H9 (cell line): Measurements from ENCODE around the gene MRC2. TPM values are rescaled to one million over a fixed set of nuclear protein-coding genes. Genes with fewer than 3 reads are reported as not detected.

Experiments
- DNase-seq: peaks from one replicate; pipeline ENCODE4 v3.0.0-alpha.2; 2017
- H2AFZ ChIP-seq: one replicate; pipeline ENCODE4 v1.6.1; 2013; ENCODE audit warnings: mild to moderate bottlenecking, low read length, control low read depth, moderate library complexity
- H2AK5ac ChIP-seq: 2 replicates; pipeline ENCODE4 v1.6.1; 2013; ENCODE audit warnings: low read length, control low read depth, mixed read lengths; ENCODE audit not compliant: insufficient read length
- H2BK120ac ChIP-seq: one replicate; pipeline ENCODE4 v1.6.1; 2013; ENCODE audit warnings: low read depth, mild to moderate bottlenecking, low read length, control low read depth, inconsistent platforms; ENCODE audit not compliant: poor library complexity, severe bottlenecking
- H2BK12ac ChIP-seq: 2 replicates; pipeline ENCODE4 v1.6.1; 2013; ENCODE audit warnings: low read length, control low read depth, mixed read lengths, low read depth; ENCODE audit not compliant: insufficient read length
- H2BK15ac ChIP-seq: 2 replicates; pipeline ENCODE4 v1.6.1; 2013; ENCODE audit warnings: low read depth, low read length, control low read depth
- H2BK20ac ChIP-seq: one replicate; pipeline ENCODE4 v1.6.1; 2013; ENCODE audit warnings: low read depth, mild to moderate bottlenecking, low read length, control low read depth, inconsistent platforms; ENCODE audit not compliant: poor library complexity, severe bottlenecking
- H2BK5ac ChIP-seq: 2 replicates; pipeline ENCODE4 v1.6.1; 2013; ENCODE audit warnings: low read length, control low read depth, mixed read lengths; ENCODE audit not compliant: insufficient read length
- H3K14ac ChIP-seq: 2 replicates; pipeline ENCODE4 v1.6.1; 2013; ENCODE audit warnings: low read length, control low read depth; ENCODE audit not compliant: insufficient read depth
- H3K18ac ChIP-seq: 2 replicates; pipeline ENCODE4 v1.6.1; 2013; ENCODE audit warnings: low read depth, mild to moderate bottlenecking, mixed read lengths, low read length, control low read depth; ENCODE audit not compliant: insufficient read length
- H3K23ac ChIP-seq: 2 replicates; pipeline ENCODE4 v1.6.1; 2013; ENCODE audit warnings: low read length, control low read depth, mixed read lengths, low read depth; ENCODE audit not compliant: insufficient read length
- H3K23me2 ChIP-seq: 2 replicates; pipeline ENCODE4 v1.6.1; 2013; ENCODE audit warnings: low read depth, mild to moderate bottlenecking, mixed read lengths, low read length, control low read depth; ENCODE audit not compliant: insufficient read length, poor library complexity, severe bottlenecking
- H3K27ac ChIP-seq: 2 replicates; pipeline ENCODE4 v1.5.1; 2013; ENCODE audit warnings: low read length, control low read depth, mixed read lengths, low read depth; ENCODE audit not compliant: insufficient read length
- H3K27me3 ChIP-seq: 2 replicates; pipeline ENCODE4 v1.6.1; 2013; ENCODE audit warnings: low read length, control low read depth, inconsistent platforms; ENCODE audit not compliant: insufficient read depth
- H3K4ac ChIP-seq: 2 replicates; pipeline ENCODE4 v1.6.1; 2013; ENCODE audit warnings: low read depth, mild to moderate bottlenecking, control low read depth, inconsistent platforms, low read length, moderate library complexity
- H3K4me1 ChIP-seq: 2 replicates; pipeline ENCODE4 v1.6.1; 2013; ENCODE audit warnings: low read length, control low read depth, inconsistent platforms; ENCODE audit not compliant: insufficient read depth
- H3K4me2 ChIP-seq: 2 replicates; pipeline ENCODE4 v1.6.1; 2013; ENCODE audit warnings: low read length, control low read depth, mixed read lengths; ENCODE audit not compliant: insufficient read length, insufficient read depth
- H3K56ac ChIP-seq: 2 replicates; pipeline ENCODE4 v1.6.1; 2013; ENCODE audit warnings: low read depth, mild to moderate bottlenecking, mixed read lengths, low read length, control low read depth; ENCODE audit not compliant: insufficient read length
- H3K79me1 ChIP-seq: 2 replicates; pipeline ENCODE4 v1.6.1; 2013; ENCODE audit warnings: low read depth, mild to moderate bottlenecking, moderate library complexity, low read length, control low read depth, inconsistent platforms; ENCODE audit not compliant: insufficient read depth, poor library complexity, severe bottlenecking
- H3K79me2 ChIP-seq: 2 replicates; pipeline ENCODE4 v1.6.1; 2013; ENCODE audit warnings: low read length, control low read depth, inconsistent platforms; ENCODE audit not compliant: insufficient read depth
- H3K9ac ChIP-seq: 2 replicates; pipeline ENCODE4 v1.6.1; 2013; ENCODE audit warnings: low read length, control low read depth, mixed read lengths; ENCODE audit not compliant: insufficient read length; ENCODE audit errors: extremely low read depth
- H3K9me3 ChIP-seq: one replicate; pipeline ENCODE4 v1.6.1; 2013; ENCODE audit warnings: low read depth, low read length, inconsistent platforms; ENCODE audit not compliant: control insufficient read depth
- H3T11ph ChIP-seq: one replicate; pipeline ENCODE4 v1.6.1; 2013; ENCODE audit warnings: mild to moderate bottlenecking, low read length, control low read depth, inconsistent platforms
- H4K20me1 ChIP-seq: one replicate; pipeline ENCODE4 v1.6.1; 2013; ENCODE audit not compliant: control insufficient read depth, insufficient read length, insufficient read depth
- H4K5ac ChIP-seq: 2 replicates; pipeline ENCODE4 v1.6.1; 2013; ENCODE audit warnings: low read depth, mild to moderate bottlenecking, mixed read lengths, low read length, control low read depth; ENCODE audit not compliant: insufficient read length
- H4K8ac ChIP-seq: replicated peaks from 2 replicates; pipeline ENCODE4 v1.6.1; 2013; ENCODE audit warnings: low read length, control low read depth, mixed read lengths, low read depth; ENCODE audit not compliant: insufficient read length
- H4K91ac ChIP-seq: 2 replicates; pipeline ENCODE4 v1.6.1; 2013; ENCODE audit warnings: low read depth, mild to moderate bottlenecking, moderate library complexity, mixed read lengths, low read length, control low read depth; ENCODE audit not compliant: insufficient read length
- H3K27ac Mint-ChIP-seq, 3 experiments: 2 replicates in 2 of 3; 3 replicates in 1 of 3; pipeline ENCODE4 v1.8.0; 2020 to 2021; ENCODE audit warnings: mixed read lengths in 3 of 3, mild to moderate bottlenecking in 1 of 3, moderate library complexity in 1 of 3
- H3K27me3 Mint-ChIP-seq: 2 replicates; pipeline ENCODE4 v1.8.0; 2021; ENCODE audit warnings: low read depth, mild to moderate bottlenecking, moderate library complexity, mixed read lengths
- H3K36me3 Mint-ChIP-seq, 3 experiments: 2 replicates in 2 of 3; 3 replicates in 1 of 3; pipeline ENCODE4 v1.8.0; 2020 to 2021; ENCODE audit warnings: low read depth in 3 of 3, mixed read lengths in 3 of 3; ENCODE audit not compliant: insufficient read depth in 1 of 3
- H3K4me1 Mint-ChIP-seq, 2 experiments: 2 replicates each; pipeline ENCODE4 v1.8.0; 2020; ENCODE audit warnings: mixed read lengths in 2 of 2
- H3K4me3 Mint-ChIP-seq, 2 experiments: 2 replicates in 1 of 2; 3 replicates in 1 of 2; pipeline ENCODE4 v1.8.0; 2020 to 2021; ENCODE audit warnings: mild to moderate bottlenecking in 2 of 2, mixed read lengths in 2 of 2, moderate library complexity in 1 of 2
- H3K9me3 Mint-ChIP-seq, 2 experiments: 2 replicates in 1 of 2; 3 replicates in 1 of 2; pipeline ENCODE4 v1.8.0; 2020; ENCODE audit warnings: mild to moderate bottlenecking in 2 of 2, mixed read lengths in 2 of 2, moderate library complexity in 1 of 2
- WGBS: extraction: QIAGEN DNeasy Blood & Tissue Kit; methylation state at CpG from one replicate; pipeline ENCODE4 v1.1.7; 2013; ENCODE audit warnings: missing lambda C conversion rate, low lambda C conversion rate, mixed read lengths; ENCODE audit not compliant: insufficient read length; ENCODE audit errors: extremely low coverage; 5-methylcytosine and 5-hydroxymethylcytosine counted together
- total RNA-seq: library from RNA; stranded (reverse); gene quantifications from 2 replicates; pipeline ENCODE4 v1.2.1, GENCODE V29; 2021
- TF ChIP-seq, protein P1 (sequence below): fragments of 200-600 bp; sonication (generic); conservative IDR thresholded peaks from 3 replicates; pipeline ENCODE4 v1.8.0; 2021; ENCODE audit warnings: antibody characterized with exemption, mild to moderate bottlenecking

The MRC2 gene
- total RNA-seq, 1 experiment from 2014 or later: 18.7 TPM

DNA sequence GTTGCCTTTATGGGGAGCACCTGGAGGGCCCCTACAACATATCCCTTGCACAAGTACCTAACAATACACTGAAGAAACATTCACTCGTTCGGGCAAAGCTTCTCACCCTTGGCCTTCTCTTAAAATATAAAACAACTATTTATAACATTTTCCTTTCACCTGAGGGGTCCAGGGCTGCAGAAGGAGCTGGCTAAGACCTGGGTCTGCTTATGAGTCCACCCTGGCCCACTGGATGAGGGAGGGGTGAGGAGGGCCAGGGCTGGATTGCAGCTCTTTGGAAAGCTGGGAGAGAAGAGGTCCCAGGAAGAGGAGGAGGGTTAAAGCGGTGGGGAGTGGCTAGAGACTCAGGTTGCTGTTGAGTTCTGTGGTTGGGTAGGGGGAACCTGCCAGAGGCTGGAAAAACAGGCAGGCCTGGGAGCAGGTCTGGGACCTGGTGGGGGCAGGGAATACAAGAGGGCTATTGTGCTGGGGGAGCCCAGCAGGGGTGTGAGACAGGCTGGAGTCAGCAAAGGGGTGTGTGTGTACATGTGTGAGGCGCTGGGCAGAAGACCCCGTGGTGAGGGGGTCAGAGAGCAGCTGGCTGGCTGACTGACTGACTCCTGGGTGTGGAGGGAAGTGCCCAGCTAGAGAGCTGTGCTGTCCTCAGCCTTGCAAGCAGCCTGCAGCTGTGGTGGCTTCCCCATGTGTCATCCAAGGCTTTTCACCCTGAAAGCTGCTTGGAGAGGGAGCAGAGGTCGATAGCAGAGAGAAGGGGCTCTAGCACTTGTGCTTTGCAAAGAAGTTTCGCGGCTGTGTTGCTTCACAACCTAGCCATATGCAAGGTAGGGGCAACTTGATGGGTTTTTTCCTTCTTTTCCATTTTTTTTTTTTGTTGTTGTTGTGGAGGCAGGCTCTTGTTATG, 10.2 kb upstream of the MRC2 start:
- Histone ChIP-seq H2AK5ac (no peak overlapping the region), H2BK120ac (no peak overlapping the region), H3K27me3 (no peaks in the 10 kb centered on the region), H3K4ac (no peak overlapping the region), H3T11ph (no peak overlapping the region), H3K18ac (no peak overlapping the region), H2BK5ac (no peak overlapping the region), H3K23me2 (no peaks in the 10 kb centered on the region), H3K4me2 (no peak overlapping the region), H4K5ac (no peak overlapping the region), H2BK15ac (no peak overlapping the region), H3K14ac (no peak overlapping the region), H4K8ac (no peak overlapping the region), H2AFZ (no peak overlapping the region), H4K20me1 (no peaks in the 10 kb centered on the region), H4K91ac (no peak overlapping the region), H3K79me1 (no peaks in the 10 kb centered on the region), H3K79me2 (no peaks in the 10 kb centered on the region), H3K56ac (no peak overlapping the region), H3K27ac (no peak overlapping the region), H3K23ac (no peak overlapping the region), H3K9me3 (no peaks in the 10 kb centered on the region), H2BK20ac (no peak overlapping the region), H3K9ac (no peak overlapping the region), H2BK12ac (no peak overlapping the region), H3K4me1 (no peaks in the 10 kb centered on the region)
- peaks cover 4 to 27% (median 19%) of the 10 kb centered on the region in 3 experiments; a peak in 5 of 7 replicates for H3K36me3 Mint-ChIP-seq
- peak overlapping the region; percentile 6 to 66; a peak in 2 of 5 replicates for H3K4me3 Mint-ChIP-seq
- no peaks in the 10 kb centered on the region for H3K27me3 Mint-ChIP-seq
- no CpG with 5 or more reads among the region's 8 CpGs for WGBS
- H3K9me3 Mint-ChIP-seq: no peaks in the 10 kb centered on the region
- H3K4me1 Mint-ChIP-seq: peaks cover 26% of the 10 kb centered on the region in 2 experiments
- peak overlapping the region; percentile 97 for H3K27ac Mint-ChIP-seq
- DNase-seq: peak; percentile 91
- TF ChIP-seq, protein P1, sequence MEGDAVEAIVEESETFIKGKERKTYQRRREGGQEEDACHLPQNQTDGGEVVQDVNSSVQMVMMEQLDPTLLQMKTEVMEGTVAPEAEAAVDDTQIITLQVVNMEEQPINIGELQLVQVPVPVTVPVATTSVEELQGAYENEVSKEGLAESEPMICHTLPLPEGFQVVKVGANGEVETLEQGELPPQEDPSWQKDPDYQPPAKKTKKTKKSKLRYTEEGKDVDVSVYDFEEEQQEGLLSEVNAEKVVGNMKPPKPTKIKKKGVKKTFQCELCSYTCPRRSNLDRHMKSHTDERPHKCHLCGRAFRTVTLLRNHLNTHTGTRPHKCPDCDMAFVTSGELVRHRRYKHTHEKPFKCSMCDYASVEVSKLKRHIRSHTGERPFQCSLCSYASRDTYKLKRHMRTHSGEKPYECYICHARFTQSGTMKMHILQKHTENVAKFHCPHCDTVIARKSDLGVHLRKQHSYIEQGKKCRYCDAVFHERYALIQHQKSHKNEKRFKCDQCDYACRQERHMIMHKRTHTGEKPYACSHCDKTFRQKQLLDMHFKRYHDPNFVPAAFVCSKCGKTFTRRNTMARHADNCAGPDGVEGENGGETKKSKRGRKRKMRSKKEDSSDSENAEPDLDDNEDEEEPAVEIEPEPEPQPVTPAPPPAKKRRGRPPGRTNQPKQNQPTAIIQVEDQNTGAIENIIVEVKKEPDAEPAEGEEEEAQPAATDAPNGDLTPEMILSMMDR: no peak
